ENCODE results near the gene CREBBP.

DNA sequence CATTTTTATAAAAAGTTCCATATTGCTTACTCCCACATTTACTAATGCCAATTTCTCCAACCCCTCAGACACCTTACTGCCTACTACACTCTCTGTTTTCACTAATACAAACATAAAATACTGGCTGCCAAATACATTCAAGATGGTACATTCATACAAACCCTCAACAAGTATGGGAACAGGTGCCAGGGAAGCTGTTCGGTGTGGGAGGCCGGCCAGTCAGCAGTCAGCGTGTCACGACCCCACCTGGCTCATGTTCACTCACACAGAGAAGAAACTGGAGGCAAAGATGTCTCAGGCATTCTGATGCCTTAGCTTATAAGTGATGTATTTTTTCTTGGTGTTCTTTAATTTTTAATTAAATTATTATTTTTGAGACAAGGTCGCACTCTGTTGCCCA is 120.8 kb downstream of the CREBBP start:
- TF ChIP-seq NRF1 (IDR thresholded peaks at IDR 0.05; ENCODE audit: low read depth, low read length) (no peak), FOXJ3 (CRISPR knock-in tag; IDR thresholded peaks at IDR 0.05) (no peak), RAD21 (IDR thresholded peaks at IDR 0.05; ENCODE audit: low read length) (no peak), YY1 (IDR thresholded peaks at IDR 0.05; ENCODE audit: low read depth) (no peak), SIN3A (IDR thresholded peaks at IDR 0.05; ENCODE audit: borderline replicate concordance, low read depth, low read length) (no peak), SMC3 (IDR thresholded peaks at IDR 0.05; ENCODE audit: low read depth, low read length) (no peak), POLR2AphosphoS5 (IDR thresholded peaks at IDR 0.05; ENCODE audit: low read depth, low read length) (no peak), NFIC (IDR thresholded peaks at IDR 0.05; ENCODE audit: borderline replicate concordance) (no peak), EZH2phosphoT487 (IDR thresholded peaks at IDR 0.05; ENCODE audit: borderline replicate concordance, low read depth) (no peak), TCF12 (IDR thresholded peaks at IDR 0.05) (no peak), EP300 (IDR thresholded peaks at IDR 0.05; ENCODE audit: borderline replicate concordance in 1 of 2, low read depth in 1 of 2, low read length in 1 of 2) (no peak), TAF1 (IDR thresholded peaks at IDR 0.05; ENCODE audit: borderline replicate concordance, low read depth, low read length) (no peak)
- TF ChIP-seq, protein P1, sequence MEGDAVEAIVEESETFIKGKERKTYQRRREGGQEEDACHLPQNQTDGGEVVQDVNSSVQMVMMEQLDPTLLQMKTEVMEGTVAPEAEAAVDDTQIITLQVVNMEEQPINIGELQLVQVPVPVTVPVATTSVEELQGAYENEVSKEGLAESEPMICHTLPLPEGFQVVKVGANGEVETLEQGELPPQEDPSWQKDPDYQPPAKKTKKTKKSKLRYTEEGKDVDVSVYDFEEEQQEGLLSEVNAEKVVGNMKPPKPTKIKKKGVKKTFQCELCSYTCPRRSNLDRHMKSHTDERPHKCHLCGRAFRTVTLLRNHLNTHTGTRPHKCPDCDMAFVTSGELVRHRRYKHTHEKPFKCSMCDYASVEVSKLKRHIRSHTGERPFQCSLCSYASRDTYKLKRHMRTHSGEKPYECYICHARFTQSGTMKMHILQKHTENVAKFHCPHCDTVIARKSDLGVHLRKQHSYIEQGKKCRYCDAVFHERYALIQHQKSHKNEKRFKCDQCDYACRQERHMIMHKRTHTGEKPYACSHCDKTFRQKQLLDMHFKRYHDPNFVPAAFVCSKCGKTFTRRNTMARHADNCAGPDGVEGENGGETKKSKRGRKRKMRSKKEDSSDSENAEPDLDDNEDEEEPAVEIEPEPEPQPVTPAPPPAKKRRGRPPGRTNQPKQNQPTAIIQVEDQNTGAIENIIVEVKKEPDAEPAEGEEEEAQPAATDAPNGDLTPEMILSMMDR (IDR thresholded peaks at IDR 0.05) = no peak
- TF ChIP-seq, protein P2, sequence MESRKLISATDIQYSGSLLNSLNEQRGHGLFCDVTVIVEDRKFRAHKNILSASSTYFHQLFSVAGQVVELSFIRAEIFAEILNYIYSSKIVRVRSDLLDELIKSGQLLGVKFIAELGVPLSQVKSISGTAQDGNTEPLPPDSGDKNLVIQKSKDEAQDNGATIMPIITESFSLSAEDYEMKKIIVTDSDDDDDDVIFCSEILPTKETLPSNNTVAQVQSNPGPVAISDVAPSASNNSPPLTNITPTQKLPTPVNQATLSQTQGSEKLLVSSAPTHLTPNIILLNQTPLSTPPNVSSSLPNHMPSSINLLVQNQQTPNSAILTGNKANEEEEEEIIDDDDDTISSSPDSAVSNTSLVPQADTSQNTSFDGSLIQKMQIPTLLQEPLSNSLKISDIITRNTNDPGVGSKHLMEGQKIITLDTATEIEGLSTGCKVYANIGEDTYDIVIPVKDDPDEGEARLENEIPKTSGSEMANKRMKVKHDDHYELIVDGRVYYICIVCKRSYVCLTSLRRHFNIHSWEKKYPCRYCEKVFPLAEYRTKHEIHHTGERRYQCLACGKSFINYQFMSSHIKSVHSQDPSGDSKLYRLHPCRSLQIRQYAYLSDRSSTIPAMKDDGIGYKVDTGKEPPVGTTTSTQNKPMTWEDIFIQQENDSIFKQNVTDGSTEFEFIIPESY (IDR thresholded peaks at IDR 0.05; ENCODE audit: borderline replicate concordance, low read depth) = no peak
